NCI-H226 (cell line): ENCODE measurements around the gene PLEKHG3.
"Not testable (repeated sequence)": the region's sequence is repeated elsewhere in the genome, so short reads cannot be mapped to it uniquely, and the experiment has no call there.

Source experiments
- DNase-seq: peaks from one replicate; pipeline ENCODE4 v3.0.0-alpha.2; 2015

PLEKHG3 gene

GRCh38 chr14:64704143-64704742 lies at the start of gene PLEKHG3:
PLEKHG3 (plus strand) TSS chr14:64704424; CDS start chr14:64727632, 23,208 bp downstream.
- peak; percentile 85 for DNase-seq

- no peak for DNase-seq
Observed at GRCh38 chr14:64654901-64655300, 49.3 kb upstream of the PLEKHG3 start.

- peak; percentile 42 for DNase-seq
Observed at GRCh38 chr14:64656986-64657385, 47.2 kb upstream of the PLEKHG3 start.

GRCh38 chr14:64658201-64658600 lies 46.0 kb upstream of the PLEKHG3 start:
- DNase-seq = no peak

GRCh38 chr14:64658700-64659264 lies 45.4 kb upstream of the PLEKHG3 start:
- not testable (repeated sequence) for DNase-seq

GRCh38 chr14:64659366-64659765 lies 44.9 kb upstream of the PLEKHG3 start:
- DNase-seq = no peak

- DNase-seq = no peak
Observed at GRCh38 chr14:64663174-64663573, 41.0 kb upstream of the PLEKHG3 start.

- DNase-seq = peak; percentile 60
Observed at GRCh38 chr14:64671591-64671990, 32.6 kb upstream of the PLEKHG3 start.

GRCh38 chr14:64673316-64673715 lies 30.9 kb upstream of the PLEKHG3 start:
- DNase-seq = no peak

- peak; percentile 89 for DNase-seq
Observed at GRCh38 chr14:64673748-64674147, 30.5 kb upstream of the PLEKHG3 start.

- DNase-seq = no peak
Observed at GRCh38 chr14:64674829-64675228, 29.4 kb upstream of the PLEKHG3 start.

- DNase-seq = no peak
Observed at GRCh38 chr14:64675312-64675711, 28.9 kb upstream of the PLEKHG3 start.

GRCh38 chr14:64676410-64677008 lies 27.7 kb upstream of the PLEKHG3 start:
- no peak for DNase-seq

- peak; percentile 29 for DNase-seq
Observed at GRCh38 chr14:64680013-64680713, 24.1 kb upstream of the PLEKHG3 start.

- no peak for DNase-seq
Observed at GRCh38 chr14:64680714-64681065, 23.5 kb upstream of the PLEKHG3 start.

GRCh38 chr14:64681796-64682710 lies 22.2 kb upstream of the PLEKHG3 start:
- peak; percentile 94 for DNase-seq

GRCh38 chr14:64682843-64683242 lies 21.4 kb upstream of the PLEKHG3 start:
- DNase-seq = no peak

GRCh38 chr14:64683264-64683663 lies 21.0 kb upstream of the PLEKHG3 start:
- DNase-seq = no peak

GRCh38 chr14:64684091-64684490 lies 20.1 kb upstream of the PLEKHG3 start:
- no peak for DNase-seq

- no peak for DNase-seq
Observed at GRCh38 chr14:64685371-64686281, 18.6 kb upstream of the PLEKHG3 start.

GRCh38 chr14:64686282-64686615 lies 18.0 kb upstream of the PLEKHG3 start:
- no peak for DNase-seq

GRCh38 chr14:64688031-64688430 lies 16.2 kb upstream of the PLEKHG3 start:
- no peak for DNase-seq
